HTERT RPE-1 (cell line): ENCODE measurements around the gene RAP1A.
"Not testable (repeated sequence)": the region's sequence is repeated elsewhere in the genome, so short reads cannot be mapped to it uniquely, and the experiment has no call there.

Source experiments
- in situ Hi-C: fragments of 300-500 bp; cut with MboI; formaldehyde crosslinking; loops from 4 replicates; pipeline ENCODE4 v1.14.3; 2020; ENCODE audit warnings: low sequenced_read_pairs

RAP1A gene

GRCh38 chr1:111660204-111661150 lies 40.9 kb downstream of the RAP1A start:
- in situ Hi-C loops = loop anchor here (25.0 kb wide), 1 partner anchor 173 kb away; no protein-coding TSS in a partner anchor

- in situ Hi-C loops = loop anchor here (25.0 kb wide), 1 partner anchor 177 kb away; no protein-coding TSS in a partner anchor
Measured at GRCh38 chr1:111664652-111665051, 45.1 kb downstream of the RAP1A start.

- in situ Hi-C loops = loop anchor here (25.0 kb wide), 1 partner anchor 178 kb away; no protein-coding TSS in a partner anchor
Measured at GRCh38 chr1:111665497-111665896, 45.9 kb downstream of the RAP1A start.

GRCh38 chr1:111666828-111667227 lies 47.2 kb downstream of the RAP1A start:
- in situ Hi-C loops = loop anchor here (25.0 kb wide), 1 partner anchor 180 kb away; no protein-coding TSS in a partner anchor

GRCh38 chr1:111669268-111669667 lies 49.7 kb downstream of the RAP1A start:
- in situ Hi-C loops = loop anchor here (25.0 kb wide), 1 partner anchor 182 kb away; no protein-coding TSS in a partner anchor

DNA sequence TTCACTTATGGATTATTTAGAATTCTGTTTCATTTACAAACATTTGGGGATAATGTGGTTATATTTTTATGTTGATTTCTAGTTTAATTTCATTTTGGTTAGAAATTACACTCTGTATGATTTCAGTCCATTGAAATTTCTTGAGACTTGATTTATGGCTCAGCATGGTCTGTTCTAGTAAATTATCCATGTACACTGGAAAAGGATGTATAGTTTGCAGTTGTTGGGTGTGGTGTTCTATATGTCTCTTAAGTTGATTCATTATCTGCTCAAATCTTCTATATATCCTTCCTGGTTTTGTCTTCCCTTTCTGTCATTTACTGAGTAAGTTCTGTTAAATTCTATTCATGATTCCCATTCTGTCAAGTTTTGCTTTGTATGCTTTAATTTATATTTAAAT lies 52.3 kb downstream of the RAP1A start:
- in situ Hi-C loops = loop anchor here (25.0 kb wide), 1 partner anchor 185 kb away; no protein-coding TSS in a partner anchor

- in situ Hi-C loops = loop anchor here (25.0 kb wide), 1 partner anchor 185 kb away; no protein-coding TSS in a partner anchor
Measured at GRCh38 chr1:111672331-111672730, 52.7 kb downstream of the RAP1A start.

GRCh38 chr1:111677604-111678003 lies 58.0 kb downstream of the RAP1A start:
- in situ Hi-C loops = no loop called here

DNA sequence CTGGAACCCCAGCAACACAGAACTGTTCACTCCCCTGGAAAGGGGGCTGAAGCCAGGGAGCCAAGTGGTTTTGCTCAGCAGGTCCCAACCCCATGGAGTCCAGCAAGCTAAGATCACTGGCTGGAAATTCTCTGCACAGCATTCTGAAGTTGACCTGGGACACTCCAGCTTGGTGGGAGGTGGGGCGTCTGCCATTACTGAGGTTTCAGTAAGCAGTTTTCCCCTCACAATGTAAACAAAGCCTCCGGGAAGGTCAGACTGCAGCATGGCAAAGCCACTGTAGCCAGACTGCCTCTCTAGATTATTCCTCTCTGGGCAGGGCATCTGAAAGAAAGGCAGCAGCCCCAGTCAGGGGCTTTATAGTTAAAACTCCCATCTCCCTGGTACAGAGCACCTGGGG lies 60.0 kb downstream of the RAP1A start:
- in situ Hi-C loops = no loop called here

DNA sequence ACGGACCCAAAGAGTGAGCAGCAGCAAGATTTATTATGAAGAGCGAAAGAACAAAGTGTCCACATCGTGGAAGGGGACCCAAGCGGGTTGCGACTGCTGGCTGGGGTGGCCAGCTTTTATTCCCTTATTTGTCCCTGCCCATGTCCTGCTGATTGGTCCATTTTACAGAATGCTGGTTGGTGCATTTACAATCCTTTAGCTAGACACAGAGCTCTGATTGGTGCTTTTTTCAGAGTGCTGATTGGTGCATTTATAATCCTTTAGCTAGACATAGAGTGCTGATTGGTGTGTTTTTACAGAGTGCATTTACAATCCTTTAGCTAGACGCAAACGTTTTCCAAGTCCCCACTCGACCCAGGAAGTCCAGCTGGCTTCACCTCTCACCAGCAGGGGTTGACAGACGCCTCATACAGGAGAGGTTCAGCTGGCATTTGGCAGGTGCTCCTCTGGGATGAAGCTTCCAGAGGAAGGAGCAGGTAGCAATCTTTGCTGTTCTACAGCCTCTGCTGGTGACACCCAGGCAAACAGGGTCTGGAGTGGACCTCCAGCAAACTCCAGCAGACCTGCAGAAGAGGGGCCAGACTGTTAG lies 60.7 kb downstream of the RAP1A start:
- in situ Hi-C loops = not testable (repeated sequence)

DNA sequence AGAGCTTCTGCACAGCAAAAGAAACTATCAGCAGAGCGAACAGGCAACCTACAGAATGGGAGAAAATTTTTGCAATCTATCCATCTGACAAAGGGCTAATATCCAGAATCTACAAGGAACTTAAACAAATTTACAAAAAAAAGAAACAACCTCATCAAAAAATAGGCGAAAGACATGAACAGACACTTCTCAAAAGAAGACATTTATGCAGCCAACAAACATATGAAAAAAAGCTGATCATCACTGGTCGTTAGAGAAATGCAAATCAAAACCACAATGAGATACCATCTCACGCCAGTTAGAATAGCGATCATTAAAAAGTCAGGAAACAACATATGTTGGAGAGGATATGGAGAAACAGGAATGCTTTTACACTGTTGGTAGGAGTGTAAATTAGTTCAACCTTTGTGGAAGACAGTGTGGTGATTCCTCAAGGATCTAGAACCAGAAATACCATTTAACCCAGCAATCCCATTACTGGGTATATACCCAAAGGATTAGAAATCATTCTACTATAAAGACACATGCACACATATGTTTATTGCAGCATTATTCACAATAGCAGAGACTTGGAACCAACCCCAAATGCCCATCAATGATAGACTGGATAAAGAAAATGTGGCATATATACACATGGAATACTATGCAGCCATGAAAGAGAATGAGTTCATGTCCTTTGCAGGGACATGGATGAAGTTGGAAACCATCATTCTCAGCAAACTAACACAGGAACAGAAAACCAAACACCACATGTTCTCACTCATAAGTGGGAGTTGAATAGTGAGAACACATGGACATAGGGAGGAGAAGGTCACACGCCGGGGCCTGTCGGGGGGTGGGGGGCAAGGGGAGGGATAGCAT lies 65.9 kb downstream of the RAP1A start:
- in situ Hi-C loops = not testable (repeated sequence)

GRCh38 chr1:111690306-111690617 lies 70.7 kb downstream of the RAP1A start:
- in situ Hi-C loops = no loop called here

DNA sequence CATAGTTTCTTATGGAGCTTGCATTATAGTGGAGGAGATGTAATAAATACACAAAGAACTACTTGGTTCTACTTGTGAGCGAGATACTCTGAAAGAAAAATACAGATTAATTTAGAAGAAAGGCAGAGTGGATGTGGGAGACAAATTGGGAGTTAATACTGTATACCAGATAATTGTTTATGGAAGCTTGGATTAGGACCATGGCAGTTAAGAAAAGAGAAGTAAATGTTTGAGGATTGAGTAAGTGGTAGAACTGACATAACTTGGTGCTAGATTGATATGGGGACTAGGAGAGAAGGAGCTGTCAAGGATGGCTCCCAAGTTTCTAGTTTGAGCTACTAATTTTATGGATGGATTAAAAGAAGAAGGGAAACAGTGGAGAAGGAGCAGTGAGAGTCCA lies 72.3 kb downstream of the RAP1A start:
- in situ Hi-C loops = no loop called here

DNA sequence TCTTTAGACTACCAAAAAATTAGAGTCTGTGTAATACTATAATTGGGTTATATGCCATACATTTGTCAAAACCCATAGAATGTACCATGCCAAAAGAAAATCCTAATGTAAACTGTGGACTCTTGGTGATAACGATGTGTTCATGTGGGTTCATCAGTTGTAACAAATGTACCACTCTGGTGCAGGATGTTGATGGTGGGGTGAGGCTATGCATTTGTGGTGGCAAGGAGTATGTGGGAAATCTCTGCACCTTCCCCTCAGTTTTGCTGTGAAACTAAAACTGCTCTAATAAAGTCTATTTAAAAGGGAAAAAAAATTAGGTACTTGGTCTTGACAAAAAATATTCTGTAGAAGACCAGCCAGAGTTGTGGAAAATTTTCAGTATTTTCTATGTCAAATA lies 76.2 kb downstream of the RAP1A start:
- in situ Hi-C loops = no loop called here

DNA sequence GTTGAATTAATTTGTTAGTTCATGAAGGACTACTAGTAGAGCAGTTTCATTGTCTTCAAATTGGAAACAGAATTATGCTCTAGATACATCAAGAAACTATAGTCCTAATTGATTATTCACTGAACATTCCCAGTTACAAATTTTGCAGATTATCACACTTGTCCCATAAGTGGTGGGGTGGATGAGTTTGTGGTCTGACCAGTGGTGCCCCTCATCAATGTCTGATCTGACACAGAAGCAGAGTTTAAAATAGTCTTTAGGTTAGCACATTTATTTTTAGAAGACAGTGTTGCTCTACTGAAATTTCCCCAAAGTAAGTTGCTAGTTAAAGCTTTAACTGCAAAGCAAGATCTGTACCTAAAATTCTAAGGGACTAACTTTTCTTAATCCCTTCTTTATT lies 76.7 kb downstream of the RAP1A start:
- in situ Hi-C loops = no loop called here

GRCh38 chr1:111699268-111699667 lies 79.7 kb downstream of the RAP1A start:
- in situ Hi-C loops = no loop called here

DNA sequence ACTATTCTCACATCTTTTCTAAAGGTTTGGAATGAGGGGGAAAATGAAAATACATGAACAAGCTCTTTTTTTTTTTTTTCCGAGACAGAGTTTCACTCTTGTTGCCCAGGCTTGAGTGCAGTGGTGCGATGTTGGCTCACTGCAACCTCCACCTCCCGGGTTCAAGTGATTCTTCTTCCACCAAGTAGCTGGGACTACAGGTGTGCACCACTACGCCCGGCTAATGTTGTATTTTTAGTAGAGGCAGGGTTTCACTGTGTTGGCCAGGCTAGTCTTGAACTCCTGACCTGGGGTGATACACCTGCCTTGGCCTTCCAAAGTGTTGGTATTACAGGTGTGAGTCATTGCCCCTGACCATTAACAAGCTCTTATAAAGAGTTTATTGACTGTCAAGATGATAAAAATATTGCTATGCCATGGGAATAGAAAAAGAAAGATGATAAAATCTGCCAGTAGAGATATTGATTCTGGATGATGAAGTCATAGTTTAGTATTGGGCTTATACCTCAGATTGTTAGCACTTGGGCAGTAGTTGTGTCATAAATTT lies 83.0 kb downstream of the RAP1A start:
- in situ Hi-C loops = no loop called here

GRCh38 chr1:111704240-111704639 lies 84.7 kb downstream of the RAP1A start:
- in situ Hi-C loops = no loop called here

- in situ Hi-C loops = no loop called here
Measured at GRCh38 chr1:111704776-111705175, 85.2 kb downstream of the RAP1A start.

GRCh38 chr1:111705841-111706240 lies 86.3 kb downstream of the RAP1A start:
- in situ Hi-C loops = no loop called here

GRCh38 chr1:111706921-111707320 lies 87.3 kb downstream of the RAP1A start:
- in situ Hi-C loops = no loop called here
